IPS-18c (cell line): ENCODE measurements around the gene MSX2.
A peak's percentile ranks its signal among the peaks of the same experiment; 100 is the strongest.

Experiments
- H3K4me3 ChIP-seq: 2 replicates; pipeline ENCODE4 v1.7.0; 2013; ENCODE audit warnings: low read depth, mild to moderate bottlenecking, low read length, moderate library complexity; ENCODE audit not compliant: insufficient read depth
- H3K9me3 ChIP-seq: one replicate; pipeline ENCODE4 v1.6.1; 2013; ENCODE audit warnings: mild to moderate bottlenecking, low read length, moderate library complexity; ENCODE audit not compliant: control insufficient read depth, insufficient read depth

The MSX2 gene

GRCh38 chr5:174726916-174727793 is 2.8 kb downstream of the MSX2 start:
- H3K9me3 ChIP-seq, result no peaks in the 10 kb centered on the region
- H3K4me3 ChIP-seq, result no peak overlapping the region; the same call in 1 of the 2 replicates

GRCh38 chr5:174727794-174728680 is 3.7 kb downstream of the MSX2 start:
- Histone ChIP-seq H3K9me3 (no peaks in the 10 kb centered on the region), H3K4me3 (no peak overlapping the region)

DNA sequence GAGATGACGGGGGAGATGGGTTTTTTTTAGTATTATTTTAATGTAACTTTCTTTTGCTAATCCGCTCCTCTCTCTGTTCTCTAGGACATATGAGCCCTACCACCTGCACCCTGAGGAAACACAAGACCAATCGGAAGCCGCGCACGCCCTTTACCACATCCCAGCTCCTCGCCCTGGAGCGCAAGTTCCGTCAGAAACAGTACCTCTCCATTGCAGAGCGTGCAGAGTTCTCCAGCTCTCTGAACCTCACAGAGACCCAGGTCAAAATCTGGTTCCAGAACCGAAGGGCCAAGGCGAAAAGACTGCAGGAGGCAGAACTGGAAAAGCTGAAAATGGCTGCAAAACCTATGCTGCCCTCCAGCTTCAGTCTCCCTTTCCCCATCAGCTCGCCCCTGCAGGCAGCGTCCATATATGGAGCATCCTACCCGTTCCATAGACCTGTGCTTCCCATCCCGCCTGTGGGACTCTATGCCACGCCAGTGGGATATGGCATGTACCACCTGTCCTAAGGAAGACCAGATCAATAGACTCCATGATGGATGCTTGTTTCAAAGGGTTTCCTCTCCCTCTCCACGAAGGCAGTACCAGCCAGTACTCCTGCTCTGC is 4.8 kb downstream of the MSX2 start:
- Histone ChIP-seq H3K4me3 (no peak overlapping the region), H3K9me3 (no peaks in the 10 kb centered on the region)

DNA sequence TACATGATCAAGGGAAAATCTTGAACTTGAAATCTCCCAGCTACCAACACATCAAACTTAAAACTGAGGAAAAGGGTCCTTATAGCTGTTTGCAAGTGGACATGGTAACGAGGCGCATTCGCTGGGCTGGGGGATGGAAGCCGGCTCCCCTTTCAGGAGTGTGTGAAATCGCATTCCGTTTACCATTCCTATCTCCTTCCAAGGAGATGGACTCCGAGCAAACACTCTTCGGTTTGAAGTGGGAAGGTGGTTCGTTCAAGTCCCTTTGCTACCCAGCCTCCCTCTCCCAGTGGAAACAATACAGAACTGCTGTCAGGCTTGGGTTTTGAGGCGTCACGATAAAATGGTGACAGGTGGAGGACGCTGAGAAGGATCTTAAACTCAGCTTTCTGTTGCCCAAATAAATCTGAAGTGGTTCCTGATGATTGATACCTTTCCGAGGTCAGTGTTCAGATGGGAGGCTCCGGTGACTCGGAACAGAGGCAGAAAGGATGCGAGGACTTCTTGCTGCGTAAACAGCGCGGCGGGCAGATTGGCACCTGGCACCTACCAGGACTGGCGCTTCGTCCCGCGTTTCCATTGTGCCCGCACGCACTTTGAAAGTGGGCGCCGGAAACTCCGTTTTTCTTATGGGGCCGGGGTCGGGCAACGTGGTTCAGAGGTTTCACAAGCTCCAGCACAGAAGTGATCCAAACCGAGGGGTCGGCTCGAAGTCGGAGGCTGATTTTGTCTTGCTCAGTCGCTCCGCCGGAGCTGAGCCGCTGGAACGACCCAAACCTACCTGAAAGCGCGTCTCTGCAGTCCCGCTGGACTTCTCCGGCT is 7.0 kb downstream of the MSX2 start:
- Histone ChIP-seq H3K4me3 (peak overlapping the region; percentile 34), H3K9me3 (no peaks in the 10 kb centered on the region)

- H3K4me3 ChIP-seq, result peak overlapping the region; percentile 34
- no peaks in the 10 kb centered on the region for H3K9me3 ChIP-seq
Measured at GRCh38 chr5:174732036-174733020, 7.9 kb downstream of the MSX2 start.

DNA sequence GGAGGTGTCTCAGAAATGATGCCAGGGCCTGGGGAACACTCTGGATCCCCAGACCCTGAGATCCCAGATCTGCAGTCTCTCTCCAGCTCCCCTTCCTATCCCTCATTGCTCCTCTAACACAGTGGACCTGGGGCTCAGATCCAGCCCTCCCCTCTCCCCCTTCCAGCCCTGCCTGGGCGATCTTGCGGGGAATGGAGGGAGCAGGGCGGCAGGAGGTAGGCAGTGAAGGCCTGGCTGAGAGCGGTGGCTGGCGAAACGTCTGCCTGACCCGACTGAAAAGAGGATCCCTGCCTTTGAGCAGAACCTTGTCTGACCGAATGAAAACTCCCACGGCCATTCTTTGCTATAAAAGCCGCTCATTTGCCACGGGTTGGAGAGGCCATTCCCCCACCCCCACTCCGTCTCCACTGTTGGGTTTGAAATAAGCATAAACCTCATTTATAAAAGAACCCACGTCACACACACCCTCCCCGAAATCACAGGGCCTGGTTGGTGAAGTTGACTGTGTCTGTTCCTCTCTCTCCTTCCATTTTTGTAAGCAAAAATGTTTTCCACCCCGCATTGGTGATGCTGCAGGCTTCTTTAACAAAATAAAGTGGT is 8.8 kb downstream of the MSX2 start:
- Histone ChIP-seq H3K4me3 (no peak overlapping the region), H3K9me3 (no peaks in the 10 kb centered on the region)

GRCh38 chr5:174733836-174734235 is 9.5 kb downstream of the MSX2 start:
- Histone ChIP-seq H3K9me3 (no peaks in the 10 kb centered on the region), H3K4me3 (no peak overlapping the region)

DNA sequence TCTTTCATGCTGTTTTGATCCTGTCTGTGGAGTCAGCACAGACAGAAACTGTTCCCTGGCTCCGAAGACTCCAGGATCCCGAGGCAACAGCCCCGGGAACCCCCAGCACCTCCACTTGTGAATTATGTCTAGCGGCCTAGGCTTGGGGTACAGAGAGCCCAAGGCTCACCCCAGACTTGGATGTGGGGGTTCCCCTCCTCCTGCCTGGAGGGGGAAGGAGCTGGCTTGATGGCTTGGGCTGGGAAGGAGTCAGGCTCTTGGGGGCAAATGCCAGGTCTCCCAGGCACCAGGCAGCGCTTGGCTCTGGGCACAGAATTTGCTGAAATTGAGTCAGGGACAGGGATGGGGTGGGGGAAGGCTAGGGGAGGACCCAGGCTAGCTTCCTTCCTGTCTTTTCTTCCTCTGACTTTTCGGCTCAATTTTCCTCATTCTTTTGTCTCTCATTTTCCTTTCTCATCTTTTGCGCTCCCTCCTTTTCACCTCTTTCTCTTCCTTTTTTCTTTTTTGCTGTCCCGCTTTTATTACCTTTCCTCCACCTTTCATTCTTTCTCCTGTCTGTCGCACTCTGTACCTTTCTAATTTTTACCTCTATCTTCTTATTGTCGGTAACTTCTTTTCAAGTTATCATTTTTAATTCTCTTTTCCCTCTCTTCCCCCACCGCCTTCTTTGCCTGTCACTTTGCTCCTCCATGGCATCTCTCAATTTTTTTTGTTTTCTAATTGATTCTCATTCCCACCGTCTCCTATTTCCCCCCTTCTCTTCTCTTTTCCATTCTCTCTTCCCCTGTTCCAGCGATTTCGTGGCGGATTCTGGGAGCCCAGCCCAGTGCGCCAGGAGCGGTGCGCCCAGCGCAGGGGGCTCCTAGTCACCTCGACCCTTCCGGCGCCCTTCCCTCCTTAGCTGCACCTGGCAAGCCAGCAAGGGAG is 10.5 kb downstream of the MSX2 start:
- Histone ChIP-seq H3K4me3 (peak overlapping the region; percentile 55), H3K9me3 (no peaks in the 10 kb centered on the region)

DNA sequence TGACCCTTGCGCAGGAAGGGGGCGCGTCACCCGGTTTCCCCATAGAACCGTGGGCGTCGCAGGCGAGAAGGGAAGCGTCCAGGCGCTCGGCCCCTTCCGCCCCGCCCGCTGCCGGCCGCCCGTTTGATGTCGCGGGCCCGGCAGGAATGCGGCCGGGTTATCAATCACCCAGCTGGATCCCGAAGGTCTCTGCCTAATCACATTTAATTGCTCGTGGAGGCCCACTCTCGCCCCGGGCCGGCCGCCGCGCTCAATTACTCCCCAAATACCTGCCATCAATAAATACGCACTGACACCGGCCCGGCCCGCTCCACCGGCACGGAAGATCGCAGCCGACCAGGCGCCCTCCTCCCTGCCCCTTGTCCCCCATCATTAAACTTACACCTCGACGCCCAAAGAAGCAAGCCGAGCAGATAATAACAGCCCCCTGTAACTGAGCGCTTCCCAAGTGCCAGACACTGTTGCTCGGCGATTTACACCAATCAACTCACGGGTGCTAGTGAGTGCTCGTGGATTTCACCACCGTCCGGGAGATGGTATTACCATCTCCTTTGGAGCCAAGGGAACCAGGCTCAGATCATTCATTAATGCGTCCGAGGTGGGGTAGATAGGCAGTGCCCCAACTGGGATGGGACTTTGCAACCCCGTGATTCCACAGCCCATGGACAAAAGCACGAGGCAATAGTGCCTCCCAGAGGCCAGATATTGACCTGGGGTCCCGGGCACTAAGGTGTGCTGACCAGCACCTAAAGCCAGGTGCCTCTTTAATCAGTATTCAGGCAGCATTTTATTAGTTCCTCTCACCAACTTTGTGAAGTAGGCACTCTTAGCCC is 11.3 kb downstream of the MSX2 start:
- H3K9me3 ChIP-seq, result no peaks in the 10 kb centered on the region
- H3K4me3 ChIP-seq, result peak overlapping the region; percentile 55

GRCh38 chr5:174736331-174736721 is 11.9 kb downstream of the MSX2 start:
- Histone ChIP-seq H3K9me3 (no peaks in the 10 kb centered on the region), H3K4me3 (no peak overlapping the region)

- Histone ChIP-seq H3K9me3 (no peaks in the 10 kb centered on the region), H3K4me3 (no peak overlapping the region)
Measured at GRCh38 chr5:174736777-174737176, 12.4 kb downstream of the MSX2 start.

GRCh38 chr5:174737330-174737729 is 12.9 kb downstream of the MSX2 start:
- Histone ChIP-seq H3K9me3 (no peaks in the 10 kb centered on the region), H3K4me3 (no peak overlapping the region)

DNA sequence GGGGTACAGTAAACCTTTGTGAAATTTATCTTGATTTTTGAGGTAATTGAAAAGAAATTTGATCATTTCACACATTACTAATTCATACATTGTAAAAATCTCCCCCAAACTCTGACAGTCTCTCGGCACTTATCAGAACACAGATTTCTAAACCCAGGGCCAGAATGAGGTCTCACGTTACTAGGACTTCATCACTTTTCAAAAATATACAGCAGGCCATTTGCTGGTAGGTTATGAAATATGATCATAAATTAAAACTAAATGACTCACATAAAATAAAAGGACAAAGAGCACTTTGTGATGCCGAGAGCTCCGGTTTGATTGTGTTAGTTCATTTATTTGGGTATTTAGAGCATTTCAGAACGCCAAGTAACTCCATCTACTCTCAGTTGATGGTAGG is 17.0 kb downstream of the MSX2 start:
- peaks cover 2% of the 10 kb centered on the region for H3K9me3 ChIP-seq
- no peak overlapping the region for H3K4me3 ChIP-seq

GRCh38 chr5:174744896-174745295 is 20.5 kb downstream of the MSX2 start:
- Histone ChIP-seq H3K4me3 (no peak overlapping the region), H3K9me3 (peaks cover 2% of the 10 kb centered on the region)
